HFF-Myc (cell line): ENCODE results near the gene ZNF679.
"Not testable (repeated sequence)": the region's sequence is repeated elsewhere in the genome, so short reads cannot be mapped to it uniquely, and the experiment has no call there.

Source experiments
- DNase-seq: peaks from one replicate; pipeline ENCODE4 v3.0.0-alpha.2; 2011; ENCODE audit warnings: low read depth; ENCODE audit errors: extremely low read depth
- H3K4me3 ChIP-seq: replicated peaks from 2 replicates; pipeline ENCODE4 v1.5.1; 2011; ENCODE audit warnings: low read depth, mild to moderate bottlenecking, control low read depth, low read length
- CTCF ChIP-seq: IDR thresholded peaks from 2 replicates; pipeline ENCODE4 v1.5.1; 2012; ENCODE audit warnings: mild to moderate bottlenecking, low read depth, low read length, control low read depth; ENCODE audit errors: missing control alignments

ZNF679 gene

GRCh38 chr7:64312826-64313225 is 84.6 kb downstream of the ZNF679 start:
- DNase-seq = no peak
- TF ChIP-seq CTCF = no peak
- no peak overlapping the region for H3K4me3 ChIP-seq

GRCh38 chr7:64313740-64314491 is 85.6 kb downstream of the ZNF679 start, which contains the start of gene ZNF736:
ZNF736 (plus strand) TSS chr7:64313961; CDS start chr7:64314151, 190 bp downstream.
- peak within 1 kb of the TSS; percentile 76 for H3K4me3 ChIP-seq
- no peak for TF ChIP-seq CTCF
- DNase-seq = peak; percentile 81

- H3K4me3 ChIP-seq = peak overlapping the region; percentile 76
- no peak for TF ChIP-seq CTCF
- DNase-seq = no peak
These were observed 86.3 kb downstream of the ZNF679 start for GRCh38 chr7:64314566-64314965.

- H3K4me3 ChIP-seq, DNase-seq: not testable (repeated sequence)
These were observed 87.9 kb downstream of the ZNF679 start for GRCh38 chr7:64316031-64316742.
